DOHH2 (cell line): Measurements from ENCODE around the gene XRCC4.
"Not testable (repeated sequence)": the region's sequence is repeated elsewhere in the genome, so short reads cannot be mapped to it uniquely, and the experiment has no call there.

ENCODE experiments used
- H3F3A ChIP-seq: fragments of 200-600 bp; sonication (generic), shearing (Covaris generic); 2 replicates; pipeline ENCODE4 v1.6.0; 2016; ENCODE audit warnings: antibody characterized with exemption, mild to moderate bottlenecking; ENCODE audit not compliant: control insufficient read depth, insufficient read depth
- H3K27ac ChIP-seq: fragments of 200-600 bp; sonication (generic); 2 replicates; pipeline ENCODE4 v1.5.1; 2014; ENCODE audit warnings: low read depth, mild to moderate bottlenecking, low read length, moderate library complexity
- H3K27me3 ChIP-seq: fragments of 200-600 bp; sonication (generic); 2 replicates; pipeline ENCODE4 v1.6.1; 2014; ENCODE audit warnings: mild to moderate bottlenecking, low read length, mixed read lengths; ENCODE audit not compliant: control insufficient read depth
- H3K36me3 ChIP-seq: fragments of 200-600 bp; sonication (generic); 2 replicates; pipeline ENCODE4 v1.6.1; 2014; ENCODE audit warnings: mild to moderate bottlenecking, low read length, moderate library complexity, mixed read lengths; ENCODE audit not compliant: control insufficient read depth
- H3K4me1 ChIP-seq: fragments of 200-600 bp; sonication (generic); 2 replicates; pipeline ENCODE4 v1.6.1; 2014; ENCODE audit warnings: mild to moderate bottlenecking, low read length, mixed read lengths; ENCODE audit not compliant: control insufficient read depth
- H3K4me2 ChIP-seq: fragments of 200-600 bp; sonication (generic); 2 replicates; pipeline ENCODE4 v1.6.0; 2014; ENCODE audit warnings: mild to moderate bottlenecking, low read length, moderate library complexity
- H3K4me3 ChIP-seq: fragments of 200-600 bp; sonication (generic); 2 replicates; pipeline ENCODE4 v1.5.1; 2014; ENCODE audit warnings: mild to moderate bottlenecking, low read length, mixed read lengths
- H3K79me2 ChIP-seq: fragments of 200-600 bp; sonication (generic); 2 replicates; pipeline ENCODE4 v1.6.1; 2014; ENCODE audit warnings: mild to moderate bottlenecking, low read length, mixed read lengths; ENCODE audit not compliant: control insufficient read depth
- H3K9me2 ChIP-seq: fragments of 200-600 bp; sonication (generic); replicated peaks from 2 replicates; pipeline ENCODE4 v1.6.1; 2014; ENCODE audit warnings: mild to moderate bottlenecking, low read length, mixed read lengths; ENCODE audit not compliant: control insufficient read depth
- H3K9me3 ChIP-seq: fragments of 200-600 bp; sonication (generic); 2 replicates; pipeline ENCODE4 v1.6.1; 2014; ENCODE audit warnings: antibody characterized with exemption, low read length, mixed read lengths; ENCODE audit not compliant: control insufficient read depth, insufficient read depth
- H4K20me1 ChIP-seq: fragments of 200-600 bp; sonication (generic); 2 replicates; pipeline ENCODE4 v1.6.0; 2014; ENCODE audit warnings: low read depth, mild to moderate bottlenecking, antibody characterized with exemption, low read length, moderate library complexity; ENCODE audit not compliant: control insufficient read depth, insufficient read depth
- CTCF ChIP-seq: fragments of 200-600 bp; sonication (generic); IDR thresholded peaks from one replicate; pipeline ENCODE4 v1.5.1; 2014; ENCODE audit warnings: antibody characterized with exemption, mild to moderate bottlenecking, low read depth, low read length; ENCODE audit not compliant: poor library complexity, severe bottlenecking
- EZH2phosphoT487 ChIP-seq: fragments of 200-600 bp; sonication (generic); IDR thresholded peaks from 2 replicates; pipeline ENCODE4 v1.6.1; 2017; ENCODE audit warnings: borderline replicate concordance, mild to moderate bottlenecking, antibody characterized with exemption, low read length, moderate library complexity, mixed read lengths

Gene XRCC4

GRCh38 chr5:83147593-83147992 is 70.2 kb downstream of the XRCC4 start:
- no peaks in the 10 kb centered on the region for H3F3A ChIP-seq
- no peak overlapping the region for H3K27ac ChIP-seq
- no peaks in the 10 kb centered on the region for H3K27me3 ChIP-seq
- no peaks in the 10 kb centered on the region for H3K9me2 ChIP-seq
- H3K36me3 ChIP-seq = no peaks in the 10 kb centered on the region
- no peak overlapping the region for H3K4me3 ChIP-seq
- no peaks in the 10 kb centered on the region for H3K9me3 ChIP-seq
- TF ChIP-seq CTCF = no peak
- no peak for TF ChIP-seq EZH2phosphoT487
- H3K4me2 ChIP-seq = no peak overlapping the region
- no peaks in the 10 kb centered on the region for H4K20me1 ChIP-seq
- H3K4me1 ChIP-seq = no peaks in the 10 kb centered on the region
- H3K79me2 ChIP-seq = no peaks in the 10 kb centered on the region

GRCh38 chr5:83148370-83148769 is 71.0 kb downstream of the XRCC4 start:
- no peaks in the 10 kb centered on the region for H3K4me1 ChIP-seq
- H3K27me3 ChIP-seq = no peaks in the 10 kb centered on the region
- H3K9me2 ChIP-seq = no peaks in the 10 kb centered on the region
- no peak overlapping the region for H3K27ac ChIP-seq
- TF ChIP-seq EZH2phosphoT487 (no peak), CTCF (no peak)
- no peaks in the 10 kb centered on the region for H4K20me1 ChIP-seq
- H3K4me3 ChIP-seq = no peak overlapping the region
- no peak overlapping the region for H3K4me2 ChIP-seq
- no peaks in the 10 kb centered on the region for H3F3A ChIP-seq
- no peaks in the 10 kb centered on the region for H3K36me3 ChIP-seq
- H3K79me2 ChIP-seq = no peaks in the 10 kb centered on the region
- H3K9me3 ChIP-seq = no peaks in the 10 kb centered on the region

- no peaks in the 10 kb centered on the region for H3K27me3 ChIP-seq
- no peak for TF ChIP-seq EZH2phosphoT487
- no peak for TF ChIP-seq CTCF
- H3K27ac ChIP-seq = no peak overlapping the region
- H3K9me2 ChIP-seq = no peaks in the 10 kb centered on the region
- H3K4me1 ChIP-seq = no peaks in the 10 kb centered on the region
- H3K36me3 ChIP-seq = no peaks in the 10 kb centered on the region
- H3K79me2 ChIP-seq = no peaks in the 10 kb centered on the region
- no peak overlapping the region for H3K4me3 ChIP-seq
- no peak overlapping the region for H3K4me2 ChIP-seq
- H4K20me1 ChIP-seq = no peaks in the 10 kb centered on the region
- no peaks in the 10 kb centered on the region for H3K9me3 ChIP-seq
- H3F3A ChIP-seq = no peaks in the 10 kb centered on the region
Measured at GRCh38 chr5:83149671-83150070, 72.3 kb downstream of the XRCC4 start.

- no peaks in the 10 kb centered on the region for H3F3A ChIP-seq
- H3K4me2 ChIP-seq = no peak overlapping the region
- H3K79me2 ChIP-seq = no peaks in the 10 kb centered on the region
- TF ChIP-seq CTCF = no peak
- TF ChIP-seq EZH2phosphoT487 = no peak
- no peaks in the 10 kb centered on the region for H3K36me3 ChIP-seq
- no peak overlapping the region for H3K4me3 ChIP-seq
- H3K4me1 ChIP-seq = no peaks in the 10 kb centered on the region
- H4K20me1 ChIP-seq = no peaks in the 10 kb centered on the region
- H3K9me3 ChIP-seq = no peaks in the 10 kb centered on the region
- no peaks in the 10 kb centered on the region for H3K27me3 ChIP-seq
- H3K9me2 ChIP-seq = no peaks in the 10 kb centered on the region
- no peak overlapping the region for H3K27ac ChIP-seq
Measured at GRCh38 chr5:83151821-83152220, 74.5 kb downstream of the XRCC4 start.

- H3K27ac ChIP-seq, H3K27me3 ChIP-seq, H3K4me3 ChIP-seq, H3F3A ChIP-seq, H3K36me3 ChIP-seq, H4K20me1 ChIP-seq, H3K9me3 ChIP-seq, H3K4me2 ChIP-seq, H3K79me2 ChIP-seq, H3K4me1 ChIP-seq, H3K9me2 ChIP-seq: not testable (repeated sequence)
Measured at GRCh38 chr5:83152996-83153395, 75.6 kb downstream of the XRCC4 start.
